BLaER1 (cell line): Measurements from ENCODE around the gene BCL2L14.

ENCODE experiments used
- H3K27ac ChIP-seq: shearing (Covaris generic); formaldehyde crosslinking; 2 replicates; pipeline ENCODE4 v1.8.1; 2022
- H3K27me3 ChIP-seq: shearing (Covaris generic); formaldehyde crosslinking; 2 replicates; pipeline ENCODE4 v1.8.1; 2022
- H3K36me3 ChIP-seq: shearing (Covaris generic); formaldehyde crosslinking; 2 replicates; pipeline ENCODE4 v1.8.1; 2022
- H3K4me1 ChIP-seq: shearing (Covaris generic); formaldehyde crosslinking; 2 replicates; pipeline ENCODE4 v1.8.1; 2022
- H3K4me2 ChIP-seq: shearing (Covaris generic); formaldehyde crosslinking; 2 replicates; pipeline ENCODE4 v1.8.1; 2022
- H3K4me3 ChIP-seq: shearing (Covaris generic); formaldehyde crosslinking; 2 replicates; pipeline ENCODE4 v1.8.1; 2022
- H3K9ac ChIP-seq: shearing (Covaris generic); formaldehyde crosslinking; 2 replicates; pipeline ENCODE4 v1.8.1; 2022
- H3K9me3 ChIP-seq: shearing (Covaris generic); formaldehyde crosslinking; 2 replicates; pipeline ENCODE4 v1.8.1; 2022
- H4K20me1 ChIP-seq: shearing (Covaris generic); formaldehyde crosslinking; 2 replicates; pipeline ENCODE4 v1.8.1; 2022
- Cebpa-rat ChIP-seq: shearing (Covaris generic); IDR thresholded peaks from 2 replicates; pipeline ENCODE4 v1.8.1; 2022

The BCL2L14 gene

GRCh38 chr12:12070674-12071656 is at the start of gene BCL2L14:
BCL2L14 (plus strand) TSS chr12:12070939; CDS start chr12:12079306, 8,367 bp downstream.
- Histone ChIP-seq H3K27me3 (no peaks in the 10 kb centered on the region), H3K4me2 (no peak within 1 kb of the TSS), H3K4me3 (no peak within 1 kb of the TSS), H3K9me3 (no peaks in the 10 kb centered on the region), H3K9ac (no peak within 1 kb of the TSS), H3K4me1 (no peaks in the 10 kb centered on the region), H3K27ac (no peak within 1 kb of the TSS), H4K20me1 (no peaks in the 10 kb centered on the region), H3K36me3 (no peaks in the 10 kb centered on the region)
- TF ChIP-seq Cebpa-rat = no peak

- no peak for TF ChIP-seq Cebpa-rat
These were observed 48.3 kb upstream of the BCL2L14 start for GRCh38 chr12:12022306-12022936.

GRCh38 chr12:12023456-12023855 is 47.3 kb upstream of the BCL2L14 start:
- Histone ChIP-seq H3K4me3 (no peak overlapping the region), H3K9me3 (peaks cover 7% of the 10 kb centered on the region), H3K4me1 (no peaks in the 10 kb centered on the region), H3K9ac (no peak overlapping the region), H3K4me2 (no peak overlapping the region), H3K36me3 (no peaks in the 10 kb centered on the region), H4K20me1 (no peaks in the 10 kb centered on the region), H3K27ac (no peak overlapping the region), H3K27me3 (no peaks in the 10 kb centered on the region)
- no peak for TF ChIP-seq Cebpa-rat

More at GRCh38 chr12:12022306-12022936, 48.3 kb upstream of the BCL2L14 start:
- H3K9ac ChIP-seq = no peak overlapping the region
- H3K4me3 ChIP-seq = no peak overlapping the region
- H4K20me1 ChIP-seq = no peaks in the 10 kb centered on the region
- H3K27me3 ChIP-seq = no peaks in the 10 kb centered on the region
- peaks cover 5% of the 10 kb centered on the region for H3K4me1 ChIP-seq
- no peak overlapping the region for H3K27ac ChIP-seq
- H3K36me3 ChIP-seq = no peaks in the 10 kb centered on the region
- H3K4me2 ChIP-seq = no peak overlapping the region
- H3K9me3 ChIP-seq = peaks cover 7% of the 10 kb centered on the region

- no peak overlapping the region for H3K27ac ChIP-seq
These were observed 45.6 kb upstream of the BCL2L14 start for GRCh38 chr12:12024911-12025682.

GRCh38 chr12:12025799-12026386 is 44.8 kb upstream of the BCL2L14 start:
- H3K4me3 ChIP-seq = no peak overlapping the region
- peaks cover 7% of the 10 kb centered on the region for H3K9me3 ChIP-seq
- TF ChIP-seq Cebpa-rat = no peak
- H4K20me1 ChIP-seq = no peaks in the 10 kb centered on the region
- H3K27me3 ChIP-seq = no peaks in the 10 kb centered on the region
- H3K27ac ChIP-seq = no peak overlapping the region
- no peaks in the 10 kb centered on the region for H3K36me3 ChIP-seq
- H3K9ac ChIP-seq = no peak overlapping the region
- H3K4me1 ChIP-seq = no peaks in the 10 kb centered on the region
- H3K4me2 ChIP-seq = no peak overlapping the region

More at GRCh38 chr12:12024911-12025682, 45.6 kb upstream of the BCL2L14 start:
- Histone ChIP-seq H3K27me3 (no peaks in the 10 kb centered on the region), H3K4me1 (no peaks in the 10 kb centered on the region), H3K4me3 (no peak overlapping the region), H3K36me3 (no peaks in the 10 kb centered on the region), H3K9me3 (peaks cover 7% of the 10 kb centered on the region), H3K9ac (no peak overlapping the region), H4K20me1 (no peaks in the 10 kb centered on the region), H3K4me2 (no peak overlapping the region)
- no peak for TF ChIP-seq Cebpa-rat

- Histone ChIP-seq H3K36me3 (no peaks in the 10 kb centered on the region), H3K4me2 (no peak overlapping the region), H3K4me3 (no peak overlapping the region), H3K4me1 (peaks cover 19% of the 10 kb centered on the region), H3K27ac (no peak overlapping the region), H3K27me3 (no peaks in the 10 kb centered on the region), H3K9me3 (peaks cover 7% of the 10 kb centered on the region), H3K9ac (no peak overlapping the region), H4K20me1 (no peaks in the 10 kb centered on the region)
- no peak for TF ChIP-seq Cebpa-rat
These were observed 41.9 kb upstream of the BCL2L14 start for GRCh38 chr12:12028668-12029402.

- H3K27me3 ChIP-seq = no peaks in the 10 kb centered on the region
- H3K27ac ChIP-seq = no peak overlapping the region
- H3K4me2 ChIP-seq = no peak overlapping the region
- no peak for TF ChIP-seq Cebpa-rat
- H3K4me1 ChIP-seq = peaks cover 19% of the 10 kb centered on the region
- no peak overlapping the region for H3K9ac ChIP-seq
- no peaks in the 10 kb centered on the region for H4K20me1 ChIP-seq
- H3K36me3 ChIP-seq = no peaks in the 10 kb centered on the region
- no peak overlapping the region for H3K4me3 ChIP-seq
- H3K9me3 ChIP-seq = peaks cover 7% of the 10 kb centered on the region
These were observed 41.1 kb upstream of the BCL2L14 start for GRCh38 chr12:12029653-12030052.

GRCh38 chr12:12032260-12032791 is 38.4 kb upstream of the BCL2L14 start:
- no peak for TF ChIP-seq Cebpa-rat

More at GRCh38 chr12:12032260-12032791, 38.4 kb upstream of the BCL2L14 start:
- Histone ChIP-seq H3K27ac (peak overlapping the region; percentile 72), H3K36me3 (no peaks in the 10 kb centered on the region), H3K4me3 (peak overlapping the region; percentile 65), H3K9me3 (no peaks in the 10 kb centered on the region), H3K4me2 (peak overlapping the region; percentile 99), H3K4me1 (peaks cover 19% of the 10 kb centered on the region), H4K20me1 (no peaks in the 10 kb centered on the region), H3K27me3 (no peaks in the 10 kb centered on the region), H3K9ac (peak overlapping the region; percentile 69; the same call in 1 of the 2 replicates)
